ENCODE data around the gene JAML. TPM values are rescaled to one million over a fixed set of nuclear protein-coding genes. Genes with fewer than 3 reads are reported as not detected.

Gene JAML
- total and polyA plus RNA-seq, 2 of the 13 experiments (the other 11 are each of a cell fraction or from before 2014, with no cell fraction given), result 2.0 to 3.3 TPM

GRCh38 chr11:118152552-118153471 lies 72.0 kb downstream of the JAML start, which contains the start of gene SCN4B:
Gene SCN4B (minus strand): TSS chr11:118152823. CDS start chr11:118152673, 150 bp downstream.
- Histone ChIP-seq H2AFZ (ENCODE audit: low read length) (no peak within 1 kb of the TSS), H3K27ac (ENCODE audit: extremely low read length, insufficient read depth, low read length) (no peak within 1 kb of the TSS), H3K4me3 (replicated peaks in 1 of 3; ENCODE audit: insufficient read depth in 1 of 3, low read depth in 2 of 3, low read length in 3 of 3) (peak within 1 kb of the TSS; percentile 15 to 55 (median 29); a peak in 3 of 6 replicates), H3K4me1 (ENCODE audit: insufficient read depth, low read length) (peaks cover 28% of the 10 kb centered on the region), H3K36me3 (replicated peaks in 1 of 2; ENCODE audit: control insufficient read depth in 1 of 2, insufficient read depth in 2 of 2, low read length in 2 of 2) (no peaks in the 10 kb centered on the region), H3K4me2 (ENCODE audit: low read depth, low read length) (peak within 1 kb of the TSS; percentile 69; the same call in 1 of the 2 replicates), H3K9me3 (ENCODE audit: low read length) (no peaks in the 10 kb centered on the region), H3K79me2 (ENCODE audit: insufficient read depth, low read length) (no peaks in the 10 kb centered on the region), H3K9ac (ENCODE audit: insufficient read depth, low read depth, low read length) (no peak within 1 kb of the TSS), H3K27me3 (ENCODE audit: control insufficient read depth in 1 of 2, insufficient read depth in 2 of 2, low read length in 2 of 2) (peaks cover 23 to 89% of the 10 kb centered on the region in 2 experiments), H4K20me1 (ENCODE audit: insufficient read depth, low read length) (no peaks in the 10 kb centered on the region)
- no TSS peak for BruUV-seq (replicated peaks)
- WGBS (ENCODE audit: low lambda C conversion rate), result 13% methylated on average over 9 of the region's 88 CpGs
- CTCF ChIA-PET (ENCODE audit: low intra/inter-chr PET ratio, low total read pairs), result no interaction called here
- peak; percentile 53 for ATAC-seq
- intact Hi-C loops (cut with micrococcal nuclease; ENCODE audit: unreplicated experiment) (no loop called here), in situ Hi-C loops (cut with HindIII; ENCODE audit: extremely low pct_ligation_motif_present, low pct_unique_long_range_greater_than_20kb) (no loop called here)
- DNase-seq (ENCODE audit: low spot score), result no peak
- TF ChIP-seq HNRNPK (IDR thresholded peaks at IDR 0.05; ENCODE audit: low read depth, low read length, poor library complexity, severe bottlenecking) (peak; percentile 32), SP5 (CRISPR knock-in tag; IDR thresholded peaks at IDR 0.05; ENCODE audit: borderline replicate concordance, low read depth) (0 out of 2 replicates have a peak, but pooled peaks have one; percentile 23), PHF8 (CRISPR knock-in tag; IDR thresholded peaks at IDR 0.05) (no peak), HNRNPLL (IDR thresholded peaks at IDR 0.05; ENCODE audit: low read depth, low read length, poor library complexity, severe bottlenecking) (peak; percentile 79), CEBPB (IDR thresholded peaks at IDR 0.05; ENCODE audit: borderline replicate concordance, low read depth, low read length) (no peak), MTF2 (CRISPR knock-in tag; IDR thresholded peaks at IDR 0.05; ENCODE audit: borderline replicate concordance) (peak; percentile 34; the same call in 1 of the 2 replicates), UBTF (CRISPR knock-in tag; IDR thresholded peaks at IDR 0.05) (peak; percentile 65; the same call in 1 of the 2 replicates), ZNF263 (CRISPR knock-in tag; IDR thresholded peaks at IDR 0.05) (peak; percentile 89), ZNF687 (CRISPR knock-in tag; IDR thresholded peaks at IDR 0.05) (peak; percentile 40; the same call in 1 of the 2 replicates)
- TF ChIP-seq, protein P1, sequence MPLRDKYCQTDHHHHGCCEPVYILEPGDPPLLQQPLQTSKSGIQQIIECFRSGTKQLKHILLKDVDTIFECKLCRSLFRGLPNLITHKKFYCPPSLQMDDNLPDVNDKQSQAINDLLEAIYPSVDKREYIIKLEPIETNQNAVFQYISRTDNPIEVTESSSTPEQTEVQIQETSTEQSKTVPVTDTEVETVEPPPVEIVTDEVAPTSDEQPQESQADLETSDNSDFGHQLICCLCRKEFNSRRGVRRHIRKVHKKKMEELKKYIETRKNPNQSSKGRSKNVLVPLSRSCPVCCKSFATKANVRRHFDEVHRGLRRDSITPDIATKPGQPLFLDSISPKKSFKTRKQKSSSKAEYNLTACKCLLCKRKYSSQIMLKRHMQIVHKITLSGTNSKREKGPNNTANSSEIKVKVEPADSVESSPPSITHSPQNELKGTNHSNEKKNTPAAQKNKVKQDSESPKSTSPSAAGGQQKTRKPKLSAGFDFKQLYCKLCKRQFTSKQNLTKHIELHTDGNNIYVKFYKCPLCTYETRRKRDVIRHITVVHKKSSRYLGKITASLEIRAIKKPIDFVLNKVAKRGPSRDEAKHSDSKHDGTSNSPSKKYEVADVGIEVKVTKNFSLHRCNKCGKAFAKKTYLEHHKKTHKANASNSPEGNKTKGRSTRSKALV (CRISPR knock-in tag; IDR thresholded peaks at IDR 0.05), result peak; percentile 63; the same call in 1 of the 2 replicates
- TF ChIP-seq, protein P2, sequence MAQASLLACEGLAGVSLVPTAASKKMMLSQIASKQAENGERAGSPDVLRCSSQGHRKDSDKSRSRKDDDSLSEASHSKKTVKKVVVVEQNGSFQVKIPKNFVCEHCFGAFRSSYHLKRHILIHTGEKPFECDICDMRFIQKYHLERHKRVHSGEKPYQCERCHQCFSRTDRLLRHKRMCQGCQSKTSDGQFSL (CRISPR knock-in tag; IDR thresholded peaks at IDR 0.05), result no peak
- no peak for FAIRE-seq
- POLR2A ChIA-PET, result no interaction called here
